ENCODE data around the gene NBAS. TPM values are rescaled to one million over a fixed set of nuclear protein-coding genes. Genes with fewer than 3 reads are reported as not detected.
A peak's percentile ranks its signal among the peaks of the same experiment; 100 is the strongest.

NBAS gene
- total RNA-seq, 1 donor from 2014 or later: 57.6 TPM

DNA sequence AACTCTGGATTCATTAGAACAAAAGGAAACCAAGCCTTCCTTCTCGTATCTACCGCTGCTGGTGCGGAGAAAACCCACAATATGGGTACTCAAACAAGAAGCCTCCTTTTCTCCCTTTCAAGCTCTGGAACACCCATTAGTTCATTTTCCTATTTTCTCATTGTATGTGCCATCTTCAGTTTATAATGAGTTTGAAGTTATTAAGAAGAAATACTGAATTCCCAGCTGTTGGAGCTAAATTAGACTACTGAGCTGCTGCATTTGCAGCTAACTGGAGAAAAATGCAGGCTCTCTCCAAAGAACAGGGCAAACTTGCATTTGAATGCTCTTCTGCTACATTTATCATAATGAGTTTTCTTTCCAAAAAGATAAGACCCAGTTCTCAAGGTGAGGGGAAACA lies 398.5 kb downstream of the NBAS start:
- TF ChIP-seq, protein P1, sequence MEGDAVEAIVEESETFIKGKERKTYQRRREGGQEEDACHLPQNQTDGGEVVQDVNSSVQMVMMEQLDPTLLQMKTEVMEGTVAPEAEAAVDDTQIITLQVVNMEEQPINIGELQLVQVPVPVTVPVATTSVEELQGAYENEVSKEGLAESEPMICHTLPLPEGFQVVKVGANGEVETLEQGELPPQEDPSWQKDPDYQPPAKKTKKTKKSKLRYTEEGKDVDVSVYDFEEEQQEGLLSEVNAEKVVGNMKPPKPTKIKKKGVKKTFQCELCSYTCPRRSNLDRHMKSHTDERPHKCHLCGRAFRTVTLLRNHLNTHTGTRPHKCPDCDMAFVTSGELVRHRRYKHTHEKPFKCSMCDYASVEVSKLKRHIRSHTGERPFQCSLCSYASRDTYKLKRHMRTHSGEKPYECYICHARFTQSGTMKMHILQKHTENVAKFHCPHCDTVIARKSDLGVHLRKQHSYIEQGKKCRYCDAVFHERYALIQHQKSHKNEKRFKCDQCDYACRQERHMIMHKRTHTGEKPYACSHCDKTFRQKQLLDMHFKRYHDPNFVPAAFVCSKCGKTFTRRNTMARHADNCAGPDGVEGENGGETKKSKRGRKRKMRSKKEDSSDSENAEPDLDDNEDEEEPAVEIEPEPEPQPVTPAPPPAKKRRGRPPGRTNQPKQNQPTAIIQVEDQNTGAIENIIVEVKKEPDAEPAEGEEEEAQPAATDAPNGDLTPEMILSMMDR (IDR thresholded peaks at IDR 0.05; ENCODE audit: insufficient read depth, low read depth, low read length): no peak
- TF ChIP-seq EZH2 (IDR thresholded peaks at IDR 0.05; ENCODE audit: insufficient read depth, low read length): no peak
- peaks cover 9% of the 10 kb centered on the region for H3K36me3 Mint-ChIP-seq (ENCODE audit: low read depth, unreplicated experiment)
- no peak overlapping the region for H3K4me3 Mint-ChIP-seq (ENCODE audit: unreplicated experiment)
- FAIRE-seq: no peak
- no peak overlapping the region for H3K4me2 ChIP-seq (ENCODE audit: low read length)
- no peak overlapping the region for H2AFZ ChIP-seq (ENCODE audit: low read depth, low read length)
- H4K20me1 ChIP-seq (ENCODE audit: insufficient read depth, low read length): no peaks in the 10 kb centered on the region
- H3K4me3 ChIP-seq (ENCODE audit: insufficient read depth, low read depth, low read length): no peak overlapping the region
- no peaks in the 10 kb centered on the region for H3K79me2 ChIP-seq (ENCODE audit: insufficient read depth, low read length)
- no peaks in the 10 kb centered on the region for H3K9me3 Mint-ChIP-seq (ENCODE audit: unreplicated experiment)
- no peak overlapping the region for H3K9ac ChIP-seq (ENCODE audit: low read length)
- DNase-seq (ENCODE audit: low read depth): no peak
- H3K4me1 ChIP-seq (ENCODE audit: insufficient read depth, low read length): no peaks in the 10 kb centered on the region
- no peaks in the 10 kb centered on the region for H3K27me3 ChIP-seq (ENCODE audit: insufficient read depth, low read length)
- H3K36me3 ChIP-seq (ENCODE audit: insufficient read depth, low read length): no peaks in the 10 kb centered on the region
- peaks cover 2% of the 10 kb centered on the region for H3K27me3 Mint-ChIP-seq (ENCODE audit: low read depth, unreplicated experiment)
- H3K4me1 Mint-ChIP-seq (ENCODE audit: low read depth, unreplicated experiment): peaks cover 12% of the 10 kb centered on the region
- H3K27ac Mint-ChIP-seq (ENCODE audit: unreplicated experiment): no peak overlapping the region
- no peaks in the 10 kb centered on the region for H3K9me3 ChIP-seq (ENCODE audit: insufficient read depth, low read depth, low read length)
- H3K27ac ChIP-seq (ENCODE audit: low read depth, low read length): no peak overlapping the region

DNA sequence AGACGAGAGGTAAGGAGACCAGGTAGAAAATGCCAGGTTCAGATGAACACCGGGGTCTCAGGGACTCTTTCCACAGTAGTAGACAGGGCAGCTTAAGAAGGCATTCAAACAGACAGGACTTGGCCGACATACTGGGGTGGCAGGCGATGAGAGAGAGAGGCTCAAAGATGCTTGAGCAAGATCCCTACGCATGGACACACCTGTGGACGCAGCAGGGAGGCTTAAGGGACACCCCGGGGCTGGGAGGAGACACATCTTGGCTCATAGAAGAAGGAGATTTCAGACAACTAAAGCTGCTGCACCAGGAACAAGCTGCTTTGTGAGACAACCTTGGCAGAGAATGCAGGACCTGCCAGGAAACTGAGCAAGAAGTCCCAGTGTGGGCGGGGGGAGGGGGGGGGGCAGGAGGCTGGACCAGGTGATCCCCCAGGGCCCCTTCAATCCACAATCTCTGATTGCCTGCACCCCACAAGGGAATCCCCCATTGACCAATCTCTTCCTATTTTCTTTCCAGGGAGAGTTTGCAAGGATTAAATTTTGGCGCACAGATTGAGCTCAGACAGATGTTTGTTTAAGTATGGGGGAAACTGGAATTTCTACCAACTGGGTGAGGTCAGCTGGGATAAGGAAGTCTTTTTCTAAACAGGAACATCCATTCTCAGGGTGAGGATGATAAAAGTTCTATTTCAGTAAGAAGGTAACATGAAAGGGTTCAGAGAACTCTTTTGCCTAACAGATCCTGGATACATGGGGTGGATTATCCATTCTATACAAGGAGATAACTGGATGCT lies 400.7 kb downstream of the NBAS start:
- Histone ChIP-seq H3K27me3 (ENCODE audit: insufficient read depth, low read length) (no peaks in the 10 kb centered on the region), H4K20me1 (ENCODE audit: insufficient read depth, low read length) (no peaks in the 10 kb centered on the region), H3K4me1 (ENCODE audit: insufficient read depth, low read length) (no peaks in the 10 kb centered on the region), H3K4me3 (ENCODE audit: insufficient read depth, low read depth, low read length) (no peak overlapping the region), H3K79me2 (ENCODE audit: insufficient read depth, low read length) (no peaks in the 10 kb centered on the region), H2AFZ (ENCODE audit: low read depth, low read length) (no peak overlapping the region), H3K4me2 (ENCODE audit: low read length) (no peak overlapping the region), H3K36me3 (ENCODE audit: insufficient read depth, low read length) (no peaks in the 10 kb centered on the region), H3K9ac (ENCODE audit: low read length) (no peak overlapping the region), H3K27ac (ENCODE audit: low read depth, low read length) (no peak overlapping the region), H3K9me3 (ENCODE audit: insufficient read depth, low read depth, low read length) (no peaks in the 10 kb centered on the region)
- no peaks in the 10 kb centered on the region for H3K9me3 Mint-ChIP-seq (ENCODE audit: unreplicated experiment)
- FAIRE-seq (no peak), DNase-seq (ENCODE audit: low read depth) (no peak)
- no peak overlapping the region for H3K4me3 Mint-ChIP-seq (ENCODE audit: unreplicated experiment)
- no peak overlapping the region for H3K27ac Mint-ChIP-seq (ENCODE audit: unreplicated experiment)
- TF ChIP-seq, protein P1 (IDR thresholded peaks at IDR 0.05; ENCODE audit: insufficient read depth, low read depth, low read length): no peak
- TF ChIP-seq EZH2 (IDR thresholded peaks at IDR 0.05; ENCODE audit: insufficient read depth, low read length): no peak
- peaks cover 9% of the 10 kb centered on the region for H3K27me3 Mint-ChIP-seq (ENCODE audit: low read depth, unreplicated experiment)
- peaks cover 12% of the 10 kb centered on the region for H3K4me1 Mint-ChIP-seq (ENCODE audit: low read depth, unreplicated experiment)
- no peaks in the 10 kb centered on the region for H3K36me3 Mint-ChIP-seq (ENCODE audit: low read depth, unreplicated experiment)

DNA sequence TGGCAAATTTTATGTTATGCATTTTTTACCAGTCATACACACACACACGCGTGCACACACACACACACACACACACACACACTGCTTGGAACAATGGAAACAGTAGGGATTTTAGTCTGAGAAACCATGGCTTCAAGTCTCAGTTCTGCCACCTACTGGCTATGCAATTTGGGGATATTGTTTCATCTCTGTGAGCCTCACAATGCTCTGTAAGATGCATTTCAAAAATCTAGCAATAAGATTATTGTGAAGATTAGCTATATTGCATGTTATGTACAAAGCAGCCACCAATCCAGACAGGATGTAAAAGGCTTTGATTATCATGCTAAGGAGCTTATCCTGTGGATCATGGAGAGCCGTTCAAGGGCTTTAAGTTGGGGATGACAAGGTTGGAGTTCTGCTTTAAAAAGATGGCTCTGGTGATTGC lies 401.4 kb downstream of the NBAS start:
- H3K4me3 ChIP-seq (ENCODE audit: insufficient read depth, low read depth, low read length): no peak overlapping the region
- no peaks in the 10 kb centered on the region for H4K20me1 ChIP-seq (ENCODE audit: insufficient read depth, low read length)
- H3K4me2 ChIP-seq (ENCODE audit: low read length): no peak overlapping the region
- H2AFZ ChIP-seq (ENCODE audit: low read depth, low read length): no peak overlapping the region
- H3K9me3 ChIP-seq (ENCODE audit: insufficient read depth, low read depth, low read length): no peaks in the 10 kb centered on the region
- DNase-seq (ENCODE audit: low read depth): peak; percentile 57
- Mint-ChIP-seq H3K27me3 (ENCODE audit: low read depth, unreplicated experiment) (peaks cover 9% of the 10 kb centered on the region), H3K4me3 (ENCODE audit: unreplicated experiment) (no peak overlapping the region), H3K36me3 (ENCODE audit: low read depth, unreplicated experiment) (no peaks in the 10 kb centered on the region), H3K4me1 (ENCODE audit: low read depth, unreplicated experiment) (peaks cover 10% of the 10 kb centered on the region), H3K9me3 (ENCODE audit: unreplicated experiment) (no peaks in the 10 kb centered on the region), H3K27ac (ENCODE audit: unreplicated experiment) (no peak overlapping the region)
- H3K79me2 ChIP-seq (ENCODE audit: insufficient read depth, low read length): no peaks in the 10 kb centered on the region
- H3K27me3 ChIP-seq (ENCODE audit: insufficient read depth, low read length): no peaks in the 10 kb centered on the region
- no peak for TF ChIP-seq EZH2 (IDR thresholded peaks at IDR 0.05; ENCODE audit: insufficient read depth, low read length)
- TF ChIP-seq, protein P1 (IDR thresholded peaks at IDR 0.05; ENCODE audit: insufficient read depth, low read depth, low read length): peak; percentile 52
- H3K4me1 ChIP-seq (ENCODE audit: insufficient read depth, low read length): no peaks in the 10 kb centered on the region
- FAIRE-seq: no peak
- no peak overlapping the region for H3K9ac ChIP-seq (ENCODE audit: low read length)
- H3K36me3 ChIP-seq (ENCODE audit: insufficient read depth, low read length): no peaks in the 10 kb centered on the region
- no peak overlapping the region for H3K27ac ChIP-seq (ENCODE audit: low read depth, low read length)

All from astrocyte (in vitro differentiated cells and primary cell).